ENCODE results near the gene WIPF3. TPM values are rescaled to one million over a fixed set of nuclear protein-coding genes. Genes with fewer than 3 reads are reported as not detected.

WIPF3 gene, protein sequence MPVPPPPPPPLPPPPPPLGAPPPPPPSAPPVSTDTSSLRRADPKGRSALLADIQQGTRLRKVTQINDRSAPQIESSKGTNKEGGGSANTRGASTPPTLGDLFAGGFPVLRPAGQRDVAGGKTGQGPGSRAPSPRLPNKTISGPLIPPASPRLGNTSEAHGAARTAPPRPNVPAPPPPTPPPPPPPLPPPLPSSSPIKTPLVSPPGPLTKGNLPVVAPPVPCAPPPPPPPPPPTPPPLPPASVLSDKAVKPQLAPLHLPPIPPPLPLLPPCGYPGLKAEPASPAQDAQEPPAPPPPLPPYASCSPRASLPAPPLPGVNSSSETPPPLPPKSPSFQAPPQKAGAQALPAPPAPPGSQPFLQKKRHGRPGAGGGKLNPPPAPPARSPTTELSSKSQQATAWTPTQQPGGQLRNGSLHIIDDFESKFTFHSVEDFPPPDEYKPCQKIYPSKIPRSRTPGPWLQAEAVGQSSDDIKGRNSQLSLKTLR
- not detected for total RNA-seq

DNA sequence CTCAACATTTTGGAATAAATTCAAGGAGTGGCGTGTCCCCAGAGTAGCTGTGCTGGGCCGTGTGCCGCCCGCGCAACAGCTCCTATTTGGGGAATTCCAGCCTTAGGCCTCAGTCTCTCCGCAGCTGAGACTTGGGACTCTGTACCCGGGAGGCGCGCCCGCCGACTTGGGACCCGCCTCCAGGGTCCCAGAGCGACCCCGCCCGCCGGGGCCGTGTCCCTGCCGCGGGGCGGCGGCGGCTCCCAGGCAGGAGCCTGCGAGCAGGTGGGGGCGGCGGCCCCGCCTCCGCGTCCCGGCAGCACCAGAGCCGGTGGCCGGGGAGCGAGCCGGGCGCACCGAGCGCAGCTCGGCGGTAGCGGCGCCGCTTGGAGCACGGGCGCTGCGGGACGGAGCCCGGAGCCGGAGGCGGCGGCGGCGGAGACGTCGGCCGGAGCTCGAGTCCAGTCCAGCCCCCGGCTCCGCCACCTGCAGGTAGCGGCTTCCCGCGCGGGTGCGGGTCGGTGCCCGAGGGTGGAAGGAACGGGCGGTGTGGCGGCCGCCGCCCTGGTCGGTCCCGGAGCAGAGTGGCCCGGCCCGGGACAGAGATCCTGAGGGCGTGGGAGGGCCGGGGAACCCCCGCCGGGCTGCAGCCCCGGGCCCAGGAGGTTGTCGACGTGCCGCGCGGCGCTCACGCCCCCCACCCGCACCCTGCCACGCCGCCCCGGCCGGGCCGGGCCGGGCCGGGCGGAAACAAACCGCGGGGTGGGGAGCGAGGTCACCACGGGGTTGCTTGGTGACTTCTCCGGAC lies at the start of gene WIPF3:
Gene WIPF3 (plus strand): TSS at position 301 of the 787 bp plus-strand sequence. CDS start 28,217 bp downstream, outside the sequence.
- CTCF ChIA-PET: no interaction called here
- POLR2A ChIA-PET: no interaction called here

DNA sequence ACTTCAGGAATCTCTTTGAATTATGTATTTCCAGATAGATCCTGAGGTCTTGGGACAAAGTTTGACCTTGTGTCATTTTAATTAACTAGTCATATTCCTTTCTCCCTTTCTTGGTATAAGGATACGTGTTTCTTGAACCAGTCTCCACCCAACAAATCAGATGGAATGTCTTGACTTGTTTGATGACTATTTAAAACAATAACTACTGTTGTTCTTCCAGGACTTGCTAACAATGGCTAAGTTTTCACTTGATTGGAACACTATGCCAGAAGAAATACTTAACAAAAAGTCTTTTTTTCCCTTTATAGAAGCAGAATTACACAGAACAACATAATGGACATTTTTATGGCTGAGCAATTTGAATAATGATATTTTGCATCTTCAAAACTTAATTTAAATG lies 43.0 kb upstream of the WIPF3 start:
- POLR2A ChIA-PET: no interaction called here
- CTCF ChIA-PET: no interaction called here

DNA sequence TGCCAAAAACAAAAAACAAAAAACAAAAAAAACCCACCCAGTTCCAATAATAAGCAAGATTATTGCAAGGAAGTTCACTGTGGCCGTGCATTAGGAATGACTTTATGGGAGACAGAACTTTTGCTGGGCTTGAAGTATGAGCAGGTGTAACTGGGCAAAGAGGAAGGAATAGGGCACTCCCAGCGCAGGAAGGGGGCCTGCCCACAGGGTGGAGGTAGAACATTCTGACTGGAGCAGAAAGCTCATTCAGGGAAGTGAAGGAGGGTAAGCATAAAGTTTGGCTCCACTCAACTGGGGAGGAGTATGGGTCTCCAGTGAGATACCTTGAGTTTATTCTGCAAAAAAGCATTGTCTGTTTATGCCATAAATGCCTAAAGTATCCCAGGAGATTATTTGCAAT lies 42.1 kb upstream of the WIPF3 start:
- ChIA-PET CTCF (no interaction called here), POLR2A (no interaction called here)

DNA sequence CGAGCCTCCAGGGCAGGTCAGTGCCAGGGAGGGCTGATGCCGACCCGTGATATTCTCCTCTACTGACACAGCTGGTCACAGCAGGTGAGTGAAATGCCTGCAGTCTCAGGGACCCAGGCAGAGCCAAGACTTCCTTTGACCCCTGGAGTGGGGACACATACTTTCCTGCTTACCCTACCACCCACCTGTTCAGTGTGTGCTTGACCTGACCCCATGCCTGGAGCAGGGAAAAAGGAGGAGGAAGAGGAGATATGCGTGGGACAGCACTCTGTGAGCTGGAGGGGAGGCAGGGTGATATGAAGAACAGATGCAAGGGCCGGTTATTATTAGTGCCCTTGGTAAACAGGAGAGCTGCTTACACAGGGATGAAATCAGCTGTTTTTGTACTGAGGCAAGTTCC lies 40.8 kb upstream of the WIPF3 start:
- ChIA-PET POLR2A (no interaction called here), CTCF (no interaction called here)

DNA sequence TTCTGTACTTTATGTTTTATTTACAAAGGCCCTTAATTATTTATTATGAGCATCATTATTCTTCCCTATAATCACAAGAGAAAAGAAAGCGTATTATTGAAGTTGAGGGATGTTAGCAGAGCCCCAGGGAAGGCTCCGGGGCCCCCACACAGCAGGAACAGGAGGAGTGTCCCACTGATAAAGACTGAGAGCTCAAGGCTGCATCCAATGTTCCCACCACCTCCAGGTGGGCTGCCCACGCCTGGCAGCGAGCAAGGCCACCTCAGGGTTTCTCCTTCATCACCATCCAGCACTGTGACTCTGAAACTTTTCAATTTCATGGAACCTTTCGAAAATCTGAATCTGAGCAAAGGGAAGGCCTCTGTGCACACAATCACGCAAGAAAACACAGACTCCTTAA lies 35.9 kb upstream of the WIPF3 start:
- ChIA-PET POLR2A (no interaction called here), CTCF (no interaction called here)

DNA sequence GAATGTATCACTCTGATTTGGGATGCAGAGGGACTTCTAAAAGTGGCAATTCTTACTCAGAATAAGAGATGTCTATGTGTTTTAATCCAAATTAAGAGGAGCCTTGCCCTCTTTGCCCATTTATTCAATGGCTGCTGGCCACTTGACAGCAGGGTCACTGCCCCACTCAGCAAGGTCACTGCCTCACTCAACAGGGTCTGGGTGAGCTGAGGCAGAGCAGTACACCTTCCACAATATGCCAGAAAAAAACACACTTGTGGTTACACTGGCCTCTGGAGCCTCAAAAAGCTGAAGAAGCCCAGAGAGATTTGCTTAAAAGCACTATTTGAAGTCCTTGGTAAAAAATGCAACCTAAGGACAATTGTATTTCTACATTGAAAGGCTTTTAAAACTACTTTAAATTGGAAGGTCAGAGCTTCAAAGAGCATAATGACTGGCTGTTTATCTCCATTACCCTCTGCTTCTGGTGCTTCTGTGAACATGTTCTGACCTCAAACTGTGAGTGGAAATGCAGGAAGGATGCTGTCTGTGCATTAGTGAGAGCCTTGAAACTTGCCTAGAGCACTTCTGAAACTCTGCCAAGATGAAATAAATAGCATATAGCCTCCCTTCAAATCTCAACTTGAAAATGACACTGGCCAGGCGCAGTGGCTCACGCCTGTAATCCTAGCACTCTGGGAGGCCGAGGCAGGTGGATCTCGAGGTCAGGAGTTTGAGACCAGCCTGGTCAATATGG lies 35.1 kb upstream of the WIPF3 start:
- ChIA-PET CTCF (no interaction called here), POLR2A (no interaction called here)

DNA sequence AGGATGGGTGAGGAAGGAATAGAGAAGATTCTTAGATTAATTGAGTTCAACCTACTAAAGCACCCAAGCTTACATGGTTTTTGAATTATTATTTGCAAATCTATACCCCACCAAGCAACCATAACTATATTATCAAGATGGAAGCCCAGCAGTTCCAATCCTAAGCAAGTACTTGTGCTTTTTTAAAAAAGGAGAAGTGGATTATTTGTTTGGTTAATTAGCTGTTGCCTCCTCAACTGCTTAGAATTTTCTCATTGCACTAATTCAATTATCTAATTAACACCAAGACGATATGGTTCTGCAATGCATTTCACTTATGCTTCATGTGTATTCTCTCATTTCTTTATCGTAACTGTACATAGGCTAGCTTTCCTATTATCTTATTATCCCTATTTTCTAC lies 27.3 kb upstream of the WIPF3 start:
- ChIA-PET CTCF (no interaction called here), POLR2A (no interaction called here)

DNA sequence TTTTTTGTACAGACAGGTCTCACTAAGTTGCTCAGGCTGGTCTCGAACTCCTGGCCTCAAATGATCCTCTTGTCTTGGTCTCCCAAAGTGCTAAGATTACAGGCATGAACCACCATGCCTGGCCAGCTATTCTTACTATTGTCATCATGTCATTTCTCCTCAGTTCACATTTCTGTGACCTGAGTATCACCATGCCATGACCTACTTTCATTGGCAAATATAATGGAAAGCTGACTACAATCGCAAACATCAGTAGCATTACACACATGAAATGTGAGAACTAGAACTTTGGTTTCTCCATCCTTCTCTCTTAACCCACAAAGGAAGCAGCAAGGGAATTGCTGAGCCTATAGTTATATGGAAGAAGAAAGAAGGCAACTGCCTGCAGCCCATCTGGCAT lies 26.0 kb upstream of the WIPF3 start:
- POLR2A ChIA-PET: no interaction called here
- CTCF ChIA-PET: no interaction called here

DNA sequence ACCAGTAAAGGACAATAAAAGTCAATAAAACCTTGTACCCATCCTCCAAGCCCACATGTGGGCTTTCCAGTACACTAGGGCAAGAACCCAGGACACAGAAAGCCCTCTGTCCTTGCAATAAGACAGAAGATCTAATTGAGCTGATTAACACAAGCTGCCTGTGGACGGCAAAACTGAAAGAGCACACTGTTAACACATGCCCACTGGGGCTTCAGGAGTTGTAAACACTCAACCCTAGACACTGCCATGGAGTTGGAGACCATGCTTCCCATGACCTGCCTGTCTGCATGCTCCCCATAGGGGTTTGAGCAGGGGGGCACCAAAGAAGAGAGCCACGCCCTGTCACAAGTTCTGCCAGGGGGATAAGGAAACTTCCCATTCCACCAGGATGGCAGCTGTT lies 22.6 kb upstream of the WIPF3 start:
- POLR2A ChIA-PET: no interaction called here

DNA sequence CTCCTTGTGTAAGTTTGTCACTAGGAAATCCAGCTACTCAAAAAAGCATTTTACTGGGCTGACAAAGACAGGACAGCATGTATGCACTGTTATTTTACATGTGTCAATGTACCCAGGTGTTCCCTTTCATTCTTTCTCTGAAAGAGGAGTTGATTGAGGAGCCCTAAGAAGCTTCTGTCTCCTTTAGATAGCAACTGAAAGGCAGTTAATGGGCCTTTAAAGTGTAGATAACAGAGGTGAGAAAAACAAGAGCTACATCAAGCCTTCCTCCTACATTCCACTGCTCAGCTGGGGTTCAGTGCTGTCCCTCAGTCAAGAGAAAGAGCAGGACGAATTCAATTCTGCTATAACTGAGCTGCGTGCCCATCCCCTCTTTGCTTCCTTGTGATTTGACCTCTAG lies 12.8 kb upstream of the WIPF3 start:
- POLR2A ChIA-PET: no interaction called here
- CTCF ChIA-PET: no interaction called here

More for the DNA sequence above, 22.6 kb upstream of the WIPF3 start:
- CTCF ChIA-PET: no interaction called here

DNA sequence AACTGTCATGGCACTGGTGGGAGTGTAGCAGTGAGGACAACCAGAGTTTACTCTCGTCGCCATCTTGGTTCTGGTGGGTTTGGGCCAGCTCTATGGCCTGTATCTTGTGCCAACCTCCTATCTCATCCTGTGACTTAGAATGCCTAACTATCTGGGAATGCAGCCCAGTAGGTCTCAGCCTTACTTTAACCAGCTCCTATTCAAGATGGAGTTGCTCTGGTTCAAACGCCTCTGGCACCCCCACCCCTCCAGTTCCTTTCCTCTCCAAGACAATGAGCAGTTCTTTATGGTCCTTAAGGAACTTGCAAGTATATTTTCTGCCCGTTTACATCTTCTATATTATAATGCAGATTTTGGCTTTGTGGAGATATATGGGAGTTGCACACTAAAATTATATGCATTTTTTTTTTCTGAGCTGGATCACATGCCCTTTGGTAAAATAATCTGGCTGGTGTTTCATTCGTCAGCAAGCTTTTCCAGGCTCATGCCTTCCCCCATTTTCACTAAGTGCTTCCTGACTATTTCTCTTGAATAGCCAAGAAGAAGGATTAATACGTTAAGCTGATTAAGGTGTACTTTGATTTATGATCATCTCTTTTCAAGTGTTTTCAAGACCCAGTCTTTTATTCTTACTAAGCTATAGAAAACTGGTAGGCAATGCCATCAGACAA lies 11.2 kb upstream of the WIPF3 start:
- POLR2A ChIA-PET: no interaction called here
- CTCF ChIA-PET: no interaction called here

DNA sequence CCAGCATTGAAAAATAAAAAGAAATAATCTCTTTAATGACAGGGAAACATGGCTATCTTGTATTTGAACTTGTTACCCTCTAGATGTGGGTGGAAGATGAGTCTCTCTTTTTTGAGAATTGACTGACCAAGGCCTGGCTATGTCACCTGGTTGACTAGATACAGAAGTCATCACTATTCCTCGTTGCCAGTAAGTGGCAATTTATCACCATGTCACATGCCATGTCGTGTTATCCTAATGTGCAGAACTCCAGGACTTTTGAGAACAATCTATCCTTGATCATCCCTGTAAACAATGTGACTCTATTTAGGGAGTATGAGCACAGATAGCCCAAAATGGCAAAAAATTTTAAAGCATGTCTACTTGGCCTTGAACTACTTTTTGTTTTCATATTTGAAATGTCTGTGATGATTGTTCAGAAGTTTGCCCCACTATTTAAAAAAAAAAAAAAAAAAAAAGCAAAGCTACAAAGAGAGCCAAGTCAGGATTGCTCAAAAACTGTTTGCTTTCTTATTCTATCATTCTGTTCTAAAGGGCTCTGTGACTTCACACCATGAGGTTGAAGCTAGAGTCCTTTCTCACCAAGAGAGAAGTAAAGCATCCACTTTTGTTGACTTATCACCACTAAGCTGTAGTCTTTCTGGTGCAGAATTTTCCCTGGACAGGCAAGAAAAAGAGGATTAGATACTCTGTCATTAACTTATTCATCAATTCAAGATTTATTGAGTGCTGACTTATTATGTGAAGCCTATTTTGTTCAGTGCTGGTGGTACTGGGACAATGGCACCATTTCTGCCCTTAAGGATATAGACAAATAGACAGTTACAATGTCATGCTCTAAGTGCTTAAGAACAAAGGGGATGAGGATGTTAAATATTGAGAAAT lies 10.4 kb upstream of the WIPF3 start:
- POLR2A ChIA-PET: no interaction called here
- CTCF ChIA-PET: no interaction called here

DNA sequence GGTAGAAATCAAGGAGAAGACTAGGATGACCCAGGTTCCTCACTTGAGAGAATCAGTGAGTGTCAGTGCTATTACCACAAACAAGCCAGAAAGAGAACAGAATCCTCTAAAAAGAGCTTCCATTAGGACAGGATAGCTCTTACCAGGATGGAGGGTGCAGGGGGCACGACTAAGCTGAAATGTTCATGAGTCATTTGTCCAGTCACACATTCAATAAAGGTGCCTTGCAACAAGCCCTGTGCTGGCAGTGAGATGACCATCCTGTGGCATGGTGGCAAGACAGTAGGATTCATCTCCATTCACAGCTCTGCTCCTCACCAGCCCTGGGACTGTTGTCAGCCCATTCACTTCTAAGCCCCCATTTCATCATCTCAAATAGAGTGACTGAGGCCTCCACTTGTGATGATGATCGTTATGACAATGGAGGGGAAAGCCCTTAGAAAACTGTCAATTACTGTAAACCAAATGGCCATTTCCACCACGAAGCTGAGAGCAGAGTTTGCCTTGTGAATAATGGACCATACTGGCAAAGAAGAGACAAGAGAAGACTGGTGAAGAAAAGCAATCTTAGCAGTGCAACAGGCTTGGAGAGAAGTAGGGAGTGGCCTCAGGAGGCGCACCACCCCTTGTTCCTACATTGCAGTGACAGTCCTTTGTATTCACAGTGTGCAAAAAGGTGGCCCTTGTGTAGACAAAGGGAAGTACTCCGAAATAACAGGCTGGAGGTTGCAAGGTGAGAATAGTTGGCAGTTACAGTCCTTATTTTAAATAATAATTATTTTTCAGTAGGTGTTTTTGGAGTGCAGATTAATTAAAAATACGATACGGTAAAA lies 9.0 kb upstream of the WIPF3 start:
- ChIA-PET POLR2A (no interaction called here), CTCF (no interaction called here)

DNA sequence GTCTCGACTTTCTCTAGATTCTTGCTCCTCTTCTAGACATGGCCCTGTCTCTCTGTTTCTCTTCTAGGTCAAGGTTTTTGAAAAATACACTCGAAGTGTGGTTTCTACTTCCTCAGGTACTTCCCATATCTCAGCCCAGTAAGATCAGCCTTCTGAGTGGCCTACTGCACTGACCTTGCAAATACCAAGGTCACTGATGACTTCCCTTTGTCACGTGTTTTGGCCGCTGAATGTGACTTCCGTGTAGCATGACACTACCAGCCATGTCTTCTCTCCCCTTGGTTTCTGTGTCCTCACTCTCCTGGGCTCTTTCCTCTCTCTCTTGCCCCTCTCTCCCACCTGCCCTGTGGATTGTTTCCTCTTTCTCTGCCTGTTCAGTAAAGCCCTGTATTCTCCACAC lies 7.9 kb upstream of the WIPF3 start:
- CTCF ChIA-PET: no interaction called here
- POLR2A ChIA-PET: no interaction called here

DNA sequence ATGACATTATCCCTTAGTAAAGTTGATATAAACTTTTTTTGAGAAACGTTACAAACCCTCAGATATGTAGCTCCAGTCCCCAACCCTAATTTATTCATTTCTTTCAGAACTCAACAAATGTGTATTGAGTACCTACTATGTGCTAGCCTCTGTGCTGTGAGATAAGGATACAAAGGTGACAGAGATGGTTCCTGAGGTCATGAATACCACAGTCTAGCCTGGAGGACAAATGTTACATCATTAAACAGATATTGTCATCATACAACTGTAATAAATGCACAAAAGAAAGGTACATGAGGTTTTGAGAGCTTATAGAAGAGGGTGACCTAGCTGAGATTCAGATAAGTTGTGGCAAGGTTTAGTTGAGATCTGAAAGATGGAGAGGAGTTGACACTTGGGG lies 4.4 kb upstream of the WIPF3 start:
- POLR2A ChIA-PET: no interaction called here
- CTCF ChIA-PET: no interaction called here

DNA sequence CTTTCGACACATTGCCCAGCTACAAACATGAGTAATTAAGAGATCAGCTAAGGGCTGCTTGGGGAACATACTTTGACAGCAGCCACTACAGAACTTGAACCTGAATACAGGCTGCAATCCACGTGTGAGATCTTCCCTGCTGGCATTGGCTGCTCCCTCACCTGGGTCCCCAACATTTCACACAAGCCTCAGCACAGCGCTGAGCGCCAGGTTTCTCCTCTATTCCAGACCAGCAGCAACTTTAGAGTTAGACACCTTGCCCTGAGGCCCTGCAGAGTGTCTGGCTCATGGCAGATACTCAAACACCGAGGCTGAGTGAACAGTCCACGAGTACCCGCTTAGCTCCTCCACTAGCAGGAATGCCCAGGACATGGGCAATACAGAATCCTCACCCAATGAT lies 1.3 kb upstream of the WIPF3 start:
- CTCF ChIA-PET: no interaction called here

DNA sequence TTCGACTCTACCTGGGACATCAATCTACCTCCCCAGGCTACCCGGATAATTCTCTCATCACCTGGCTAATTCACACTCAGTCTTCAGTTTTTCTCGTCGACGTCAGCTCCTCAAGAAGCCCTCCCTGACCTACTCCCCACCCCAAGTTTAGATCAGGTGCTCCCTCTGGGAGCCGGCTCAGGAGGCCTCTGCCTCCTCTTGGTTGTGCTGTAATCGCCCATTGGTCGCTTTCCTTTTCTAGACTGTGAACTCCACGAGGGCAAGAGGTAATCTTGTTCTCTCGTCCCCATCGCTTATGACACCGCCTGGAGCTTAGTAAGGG lies 461 bp upstream of the WIPF3 start:
- POLR2A ChIA-PET: no interaction called here
- CTCF ChIA-PET: no interaction called here

More for the DNA sequence above, 1.3 kb upstream of the WIPF3 start:
- POLR2A ChIA-PET: no interaction called here

DNA sequence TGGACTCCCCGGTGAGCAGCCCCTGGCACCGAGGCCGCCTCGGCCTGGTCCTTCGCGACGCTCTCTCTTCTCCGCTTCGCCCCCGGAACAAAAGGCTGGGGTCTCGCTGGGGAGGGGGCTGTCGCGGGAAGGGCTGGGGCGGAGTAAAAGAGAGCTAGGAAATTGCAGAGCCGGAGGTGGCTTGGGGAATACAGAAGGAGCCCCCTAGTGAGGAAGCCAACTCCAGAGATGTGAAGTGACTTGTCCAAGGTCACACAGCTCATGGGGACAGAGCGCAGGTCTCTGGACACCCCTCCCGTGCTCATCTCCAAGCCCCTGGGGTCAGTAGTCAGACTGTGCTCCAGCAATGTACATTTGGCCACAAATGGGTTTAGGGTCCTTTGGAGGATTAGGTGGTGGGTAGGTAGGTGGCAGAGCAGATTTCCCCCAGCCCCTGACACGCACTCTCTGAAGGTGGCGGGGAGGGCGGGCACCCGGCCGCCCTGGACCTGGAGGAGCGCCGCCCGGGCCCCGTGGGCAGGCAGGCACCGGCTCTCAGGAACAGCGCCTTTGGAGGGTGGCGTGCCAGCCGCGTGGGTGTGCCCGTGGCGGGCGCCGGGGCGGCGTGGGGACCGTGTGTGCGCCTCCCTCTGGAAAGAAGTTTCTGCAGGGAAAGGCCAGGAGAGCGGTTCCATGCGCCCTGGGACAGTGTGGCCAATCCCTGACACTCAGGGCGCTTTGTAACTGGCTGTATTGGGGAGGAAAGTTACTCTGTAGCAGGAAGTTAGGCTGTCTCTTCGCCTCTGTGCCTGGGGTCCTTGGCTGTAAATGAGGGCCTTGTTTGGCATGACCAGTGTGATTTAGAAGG lies 910 bp downstream of the WIPF3 start:
- CTCF ChIA-PET: no interaction called here
- POLR2A ChIA-PET: no interaction called here

Measured in activated CD8-positive, alpha-beta memory T cell treated with anti-CD3 and anti-CD28 coated beads for 36 hours (primary cell).